IPS DF 19.7 (cell line): Measurements from ENCODE around the gene CORO7.
"Not testable (repeated sequence)": the region's sequence is repeated elsewhere in the genome, so short reads cannot be mapped to it uniquely, and the experiment has no call there.

ENCODE experiments used
- DNase-seq: peaks from one replicate; pipeline ENCODE4 v3.0.0-alpha.2; 2013; ENCODE audit warnings: low read depth, low spot score

Gene CORO7

DNA sequence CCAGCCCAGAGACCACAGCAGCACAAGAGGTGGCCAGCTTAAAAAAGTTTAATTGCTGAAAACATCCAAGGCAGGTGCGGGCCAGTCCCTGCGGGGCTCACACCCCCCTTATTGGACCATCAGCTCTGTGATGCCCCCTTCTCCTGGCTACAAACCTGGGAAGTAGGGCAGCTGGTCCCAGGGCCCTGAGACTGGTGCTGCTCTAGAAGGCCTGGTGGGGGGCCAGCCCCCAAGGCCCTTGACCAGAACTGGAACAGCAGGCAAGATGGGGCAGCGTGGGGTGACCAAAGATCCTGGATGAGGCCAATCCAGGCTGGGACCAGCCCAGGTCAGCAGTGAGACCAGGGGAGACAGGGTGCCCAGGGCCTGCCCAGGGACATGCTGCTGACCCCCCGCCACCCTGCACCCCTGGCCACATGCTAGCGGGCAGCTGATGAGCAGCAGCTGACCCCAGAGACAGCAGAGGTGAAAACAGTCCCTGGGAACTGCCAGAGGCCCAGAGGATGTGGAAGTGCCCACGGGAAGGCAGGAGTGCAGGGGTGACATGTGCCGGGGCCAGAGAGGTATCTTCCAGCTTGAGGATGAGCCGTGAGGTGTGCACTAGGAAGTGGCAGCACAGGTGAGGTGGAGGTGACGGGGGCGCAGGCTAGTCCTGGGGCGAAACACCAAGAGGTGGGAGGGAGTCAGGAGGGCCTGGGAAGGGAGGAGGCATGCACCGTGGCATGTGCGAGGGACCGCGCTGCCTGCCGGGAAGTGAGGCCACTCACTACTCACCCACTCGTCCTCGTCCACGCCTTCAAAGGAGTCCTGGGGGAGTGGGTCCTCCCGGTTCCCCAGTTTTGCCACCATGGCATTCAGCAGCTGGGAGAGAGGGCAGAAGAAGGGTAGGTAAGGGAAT lies 61.6 kb downstream of the CORO7 start:
- DNase-seq, result no peak

DNA sequence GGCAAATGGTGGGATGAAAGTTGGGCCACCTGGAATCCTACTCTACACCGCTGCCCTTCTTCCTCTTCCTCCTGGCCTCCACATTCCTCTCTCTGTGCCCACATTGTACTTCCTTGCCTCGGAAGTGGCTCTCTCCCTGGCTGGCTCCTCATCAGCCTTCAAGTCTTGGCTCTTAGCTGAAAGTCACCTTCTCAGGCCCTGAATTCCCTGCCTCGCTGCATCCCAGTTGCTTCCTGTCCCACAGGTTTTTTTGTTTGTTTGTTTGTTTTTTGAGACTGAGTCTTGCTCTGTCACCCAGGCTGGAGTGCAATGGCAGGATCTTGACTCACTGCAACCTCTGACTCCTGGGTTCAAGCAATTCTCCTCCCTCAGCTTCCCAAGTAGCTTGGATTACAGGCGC lies 62.7 kb downstream of the CORO7 start:
- no peak for DNase-seq

DNA sequence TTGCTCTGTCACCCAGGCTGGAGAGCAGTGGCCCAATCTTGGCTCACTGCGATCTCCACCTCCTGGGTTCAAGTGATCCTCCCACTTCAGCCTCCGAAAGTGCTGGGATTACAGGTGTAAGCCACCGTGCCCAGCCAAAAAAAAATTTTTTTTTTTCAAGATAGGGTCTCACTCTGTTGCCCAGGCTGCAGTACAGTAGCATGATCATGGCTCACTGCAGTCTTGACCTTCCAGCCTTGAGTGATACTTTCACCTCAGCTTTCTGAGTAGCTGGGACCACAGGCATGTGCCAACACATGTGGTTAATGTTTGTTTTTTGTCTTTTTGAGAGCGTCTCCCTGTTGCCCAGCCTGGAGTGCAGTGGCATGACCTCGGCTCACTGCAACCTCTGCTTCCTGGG lies 63.6 kb downstream of the CORO7 start:
- DNase-seq, result no peak

DNA sequence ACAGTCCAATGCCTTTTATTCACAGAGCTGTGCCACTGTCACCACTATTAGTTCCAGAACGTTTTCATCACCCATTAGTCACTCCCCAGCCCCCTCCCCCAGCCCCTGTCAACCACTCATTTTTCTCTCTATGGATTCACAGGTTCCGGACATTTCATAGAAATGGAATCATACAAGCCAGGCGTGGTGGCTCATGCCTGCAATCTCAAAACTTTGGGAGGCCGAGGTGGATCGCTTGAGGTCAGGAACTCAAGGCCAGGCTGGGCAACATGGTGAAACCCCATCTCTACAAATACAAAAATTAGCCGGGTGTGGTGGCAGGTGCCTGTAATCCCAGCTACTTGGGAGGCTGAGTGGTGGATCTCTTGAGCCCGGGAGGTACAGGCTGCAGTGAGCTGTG lies 64.5 kb downstream of the CORO7 start:
- DNase-seq, result no peak

DNA sequence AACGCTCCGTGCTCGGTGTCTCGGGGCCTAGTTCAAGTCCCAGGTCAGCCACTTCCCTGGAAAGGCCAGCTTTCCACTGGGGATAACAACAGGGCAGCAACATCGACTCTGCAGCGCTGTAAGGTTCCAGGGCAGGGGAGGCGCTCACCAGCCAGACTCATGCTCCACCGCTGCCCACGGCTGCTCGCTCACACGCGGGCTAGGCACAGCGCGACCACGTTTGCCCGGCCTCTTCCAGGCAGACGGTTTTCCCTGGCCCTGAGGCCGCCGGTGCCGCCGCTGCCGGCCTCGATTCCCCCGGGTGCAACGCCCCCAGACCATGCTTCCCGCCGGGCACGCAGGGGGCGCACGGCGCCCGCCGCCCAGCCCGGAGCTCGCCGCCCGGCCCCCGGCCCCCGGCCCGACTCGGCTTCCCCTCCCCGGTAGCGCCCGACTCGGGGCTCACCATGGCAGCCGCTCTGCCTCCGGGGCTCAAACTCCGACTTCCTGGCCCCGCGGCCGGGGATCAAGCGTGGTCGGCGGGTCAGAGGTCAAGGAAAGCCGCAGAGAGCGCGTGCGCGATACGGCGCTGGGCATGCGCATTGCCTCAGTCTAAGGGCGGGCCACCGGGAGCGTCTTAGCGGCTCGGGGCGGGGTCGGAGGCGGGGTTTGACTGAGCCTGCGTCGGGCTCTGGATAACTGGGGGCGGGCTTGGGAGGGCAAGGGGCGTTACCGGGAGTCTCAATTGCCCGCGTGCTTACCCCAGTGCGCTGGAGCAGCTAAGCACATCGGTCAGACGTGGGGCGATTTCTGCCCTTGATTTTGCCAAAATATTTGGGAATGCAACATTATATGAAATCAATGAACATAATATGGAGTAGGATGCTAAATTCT lies 65.4 kb downstream of the CORO7 start, which contains the start of gene PAM16:
Gene PAM16 (minus strand): TSS at position 535 of the 873 bp plus-strand sequence. CDS start 87 bp downstream, at position 448.
- DNase-seq, result peak; percentile 70

DNA sequence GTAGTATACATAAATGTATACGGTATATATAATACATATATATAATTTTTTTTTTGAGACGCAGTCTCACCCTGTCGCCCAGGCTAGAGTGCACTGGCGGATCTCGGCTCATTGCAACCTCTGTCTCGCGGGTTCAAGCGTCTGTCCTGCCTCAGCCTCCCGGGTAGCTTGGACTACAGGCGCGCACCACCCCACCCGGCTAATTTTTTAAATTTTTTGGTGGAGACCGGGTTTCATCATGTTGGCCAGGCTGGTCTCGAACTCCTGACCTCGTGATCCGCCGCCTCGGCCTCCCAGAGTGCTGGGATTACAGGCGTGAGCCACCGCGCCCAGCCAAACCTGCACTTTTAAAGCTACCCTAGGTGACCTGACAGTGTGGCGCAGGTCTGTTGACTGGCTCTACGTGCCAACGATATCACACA lies 66.0 kb downstream of the CORO7 start:
- no peak for DNase-seq

DNA sequence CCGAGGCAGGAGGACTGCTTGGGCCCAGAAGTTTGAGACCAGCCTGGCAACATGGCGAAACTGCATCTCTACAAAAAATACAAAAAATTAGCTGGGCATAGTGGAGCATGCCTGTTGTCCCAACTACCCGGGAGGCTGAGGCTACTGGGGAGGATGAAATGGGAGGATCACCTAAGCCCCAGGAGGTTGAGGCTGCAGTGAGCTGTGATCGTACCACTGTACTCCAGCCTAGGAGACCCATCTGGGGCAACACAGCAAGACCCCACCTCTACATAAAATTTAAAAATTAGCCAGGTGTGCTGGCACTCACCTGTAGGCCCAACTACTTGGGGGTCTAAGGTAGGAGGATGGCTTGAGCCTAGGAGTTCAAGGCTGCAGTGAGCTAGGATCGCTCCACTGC lies 67.1 kb downstream of the CORO7 start:
- DNase-seq, result no peak

DNA sequence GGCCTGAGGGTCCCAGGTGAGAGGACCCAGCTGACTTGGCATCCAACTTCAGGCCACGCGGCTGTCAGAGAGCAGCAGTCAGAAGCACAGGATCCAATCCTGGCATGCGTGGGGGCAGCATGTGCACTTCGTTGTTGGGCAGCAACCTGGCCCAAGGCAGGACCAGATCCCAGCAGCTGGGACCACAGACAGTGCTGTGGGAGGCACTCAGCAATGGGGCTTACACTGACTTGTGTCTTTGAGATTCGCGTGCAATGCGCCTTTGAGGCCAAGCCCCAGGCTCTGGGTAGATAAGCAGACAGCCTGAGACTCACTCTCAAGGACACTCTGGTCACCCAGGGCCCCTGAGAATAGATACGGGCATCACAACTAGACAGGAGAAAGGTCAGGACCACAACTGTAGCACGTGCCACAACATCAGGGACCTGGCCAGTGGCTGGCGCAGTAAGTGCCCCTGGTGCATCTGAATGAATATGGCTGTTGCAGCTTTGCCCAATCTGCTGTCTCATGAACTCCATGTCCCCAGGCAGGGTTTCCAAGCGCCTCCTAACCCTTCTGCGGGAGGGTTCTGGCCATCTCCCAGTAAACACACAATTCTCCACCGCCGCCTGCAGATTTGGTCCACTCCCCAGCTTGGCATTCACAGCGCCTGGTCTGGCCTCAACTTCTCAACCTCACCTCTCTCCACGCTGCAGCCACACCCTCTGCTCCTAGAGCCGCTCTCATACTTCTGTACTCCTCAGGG lies 68.5 kb downstream of the CORO7 start:
- DNase-seq, result no peak

DNA sequence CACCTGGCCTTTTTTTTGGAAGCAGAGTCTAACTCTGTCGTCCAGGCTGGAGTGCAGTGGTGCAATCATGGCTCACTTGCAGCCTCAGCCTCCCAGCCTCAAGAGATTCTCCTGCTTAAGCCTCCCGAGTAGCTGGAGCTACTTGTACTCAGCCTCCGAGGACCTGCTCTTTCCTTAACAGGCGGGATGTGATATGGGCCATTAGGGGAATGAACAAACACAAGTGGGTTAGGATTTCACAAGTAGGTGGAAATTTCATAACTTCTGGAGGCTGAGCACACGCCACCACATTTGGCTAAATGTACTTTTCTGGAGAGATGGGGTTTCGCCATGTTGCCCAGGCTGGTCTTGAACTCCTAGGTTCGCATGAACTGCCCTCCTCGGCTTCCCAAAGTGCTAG lies 69.4 kb downstream of the CORO7 start:
- DNase-seq, result no peak

DNA sequence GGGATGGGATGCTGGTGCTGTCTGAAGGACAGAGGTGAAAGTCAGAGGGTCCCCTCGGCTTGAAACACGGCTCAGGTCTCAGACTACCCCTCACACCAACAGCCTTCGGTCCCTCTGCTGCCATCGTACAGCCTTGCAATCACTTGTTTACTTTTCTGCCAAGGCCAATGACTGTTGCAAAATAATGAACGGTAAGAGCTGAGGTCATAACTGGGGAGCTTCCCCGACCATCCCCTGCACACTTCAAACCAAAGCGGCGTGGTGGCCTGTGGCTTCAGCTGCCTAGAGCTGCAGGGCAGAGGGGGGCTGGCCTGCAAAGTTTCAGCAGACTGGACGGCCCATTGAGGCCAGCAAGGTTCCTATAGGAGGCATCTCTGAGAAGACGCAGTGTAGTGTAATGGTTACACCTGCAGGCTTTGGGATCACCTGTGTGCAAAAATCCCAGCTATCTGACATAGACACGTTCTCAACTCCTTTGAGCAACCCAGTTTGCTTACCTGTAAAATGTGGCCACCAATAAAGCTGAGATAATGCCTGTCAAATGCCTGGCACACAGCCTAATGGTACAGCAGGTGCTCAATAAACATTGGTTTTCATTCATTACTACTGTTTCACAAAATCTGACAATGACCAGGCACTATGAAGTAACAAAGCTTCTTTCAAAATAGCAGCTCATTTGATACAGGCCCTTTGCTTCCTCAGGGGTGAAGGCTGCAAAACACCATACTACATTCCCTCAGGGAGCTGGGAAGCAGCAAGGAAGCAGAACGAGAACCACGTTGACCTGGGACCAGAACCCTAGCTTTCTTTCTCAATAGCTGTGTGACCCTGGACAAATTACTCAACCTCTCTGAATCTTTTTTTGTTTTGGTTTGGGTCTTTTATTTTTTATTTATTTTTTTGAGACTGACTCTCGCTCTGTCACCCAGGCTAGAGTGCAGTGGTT lies 70.3 kb downstream of the CORO7 start:
- no peak for DNase-seq

DNA sequence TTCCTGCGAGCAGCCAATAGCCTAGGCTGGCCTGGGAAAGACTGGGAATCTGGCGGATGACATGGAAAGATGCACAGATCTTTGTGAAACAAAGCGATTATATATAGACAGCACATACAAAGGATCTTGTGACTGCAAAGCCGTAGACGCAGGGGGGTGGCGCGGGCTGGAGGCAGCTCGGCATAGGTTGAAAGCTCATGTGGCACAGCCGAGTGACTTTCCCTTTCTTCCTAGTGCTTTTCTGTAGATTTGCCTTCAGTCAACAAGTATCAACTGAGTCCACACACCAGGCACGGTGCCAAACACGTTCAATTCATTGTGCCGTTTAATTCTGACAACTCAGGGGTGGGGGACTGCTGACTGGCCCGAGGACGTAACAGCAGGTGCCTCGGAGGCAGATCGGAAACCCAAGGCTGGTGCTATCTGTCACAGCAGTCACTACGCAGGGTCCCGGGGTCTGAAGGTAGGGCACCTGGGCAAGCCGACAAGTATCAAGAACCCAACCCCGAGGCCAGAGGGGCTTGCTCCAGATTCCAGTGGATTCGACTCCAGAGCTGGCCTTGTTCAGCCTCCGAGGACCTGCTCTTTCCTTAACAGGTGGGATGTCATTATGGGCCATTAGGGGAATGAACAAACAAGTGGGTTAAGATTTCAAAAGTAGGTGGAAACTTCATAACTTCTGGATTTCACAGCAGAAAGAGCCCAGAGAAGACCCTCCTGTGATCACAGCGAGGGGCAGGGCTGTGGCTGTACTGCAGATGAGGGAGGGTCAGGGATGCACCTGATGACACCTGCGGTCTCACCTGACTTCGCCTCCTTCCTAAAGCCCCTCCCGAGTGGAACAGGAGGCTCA lies 71.2 kb downstream of the CORO7 start:
- no peak for DNase-seq

DNA sequence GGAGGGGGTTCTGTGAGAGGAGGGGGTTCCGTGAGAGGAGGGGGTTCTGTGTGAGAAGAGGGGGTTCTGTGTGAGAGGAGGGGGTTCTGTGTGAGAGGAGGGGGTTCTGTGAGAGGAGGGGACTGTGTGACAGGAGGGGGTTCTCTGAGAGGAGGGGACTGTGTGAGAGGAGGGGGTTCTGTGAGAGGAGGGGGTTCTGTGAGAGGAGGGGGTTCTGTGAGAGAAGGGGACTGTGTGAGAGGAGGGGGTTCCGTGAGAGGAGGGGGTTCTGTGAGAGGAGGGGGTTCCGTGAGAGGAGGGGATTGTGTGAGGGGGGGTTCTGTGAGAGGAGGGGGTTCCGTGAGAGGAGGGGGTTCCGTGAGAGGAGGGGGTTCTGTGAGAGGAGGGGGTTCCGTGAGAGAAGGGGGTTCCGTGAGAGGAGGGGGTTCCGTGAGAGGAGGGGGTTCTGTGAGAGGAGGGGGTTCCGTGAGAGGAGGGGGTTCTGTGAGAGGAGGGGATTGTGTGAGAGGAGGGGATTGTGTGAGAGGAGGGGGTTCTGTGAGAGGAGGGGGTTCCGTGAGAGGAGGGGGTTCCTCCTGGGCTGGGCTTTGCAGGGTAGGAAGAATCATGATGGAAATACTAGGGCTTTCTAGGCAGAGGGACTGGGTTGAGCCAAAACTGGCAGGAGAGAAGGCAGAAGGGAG lies 72.0 kb downstream of the CORO7 start:
- DNase-seq, result not testable (repeated sequence)

DNA sequence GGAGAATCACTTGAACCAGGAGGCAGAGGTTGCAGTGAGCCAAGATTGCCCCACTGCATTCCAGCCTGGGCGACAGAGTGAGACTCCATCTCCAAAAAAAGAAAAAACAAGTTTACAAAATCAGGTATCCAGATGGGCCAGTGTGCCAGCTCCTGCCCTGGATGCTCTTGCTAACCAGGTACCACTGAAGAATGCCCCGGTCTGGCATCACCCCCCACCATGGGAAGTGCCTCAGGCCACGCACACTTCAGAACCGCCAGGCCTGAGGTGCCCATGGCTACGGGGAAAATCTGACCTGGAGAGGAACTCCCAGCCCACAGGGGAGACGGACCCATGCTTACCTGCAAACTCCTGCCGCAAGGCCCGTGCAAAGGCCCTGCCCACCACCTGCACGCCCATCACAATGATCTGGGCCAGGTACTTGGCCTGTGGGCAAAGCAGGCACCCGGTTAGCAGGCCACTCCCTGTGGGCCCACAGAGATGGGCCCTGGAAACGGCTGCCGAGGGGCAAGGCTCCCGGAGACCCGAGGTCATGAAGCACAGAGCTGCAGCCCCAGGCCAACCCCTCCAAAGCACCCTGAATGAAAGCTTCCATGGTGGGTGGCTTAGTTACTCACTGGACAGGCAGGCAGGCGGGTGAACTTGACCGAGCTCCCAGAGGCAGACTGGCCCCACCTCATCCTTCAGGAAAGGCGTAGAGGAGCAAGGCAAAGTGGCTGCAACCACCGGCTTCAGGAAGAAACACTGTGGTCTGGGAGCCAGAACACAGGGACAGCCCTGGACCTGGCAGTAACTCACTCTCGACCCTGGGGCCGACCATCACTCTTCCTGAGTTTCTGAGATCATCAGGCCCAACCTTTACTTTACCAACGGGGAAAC lies 73.3 kb downstream of the CORO7 start:
- DNase-seq, result no peak

DNA sequence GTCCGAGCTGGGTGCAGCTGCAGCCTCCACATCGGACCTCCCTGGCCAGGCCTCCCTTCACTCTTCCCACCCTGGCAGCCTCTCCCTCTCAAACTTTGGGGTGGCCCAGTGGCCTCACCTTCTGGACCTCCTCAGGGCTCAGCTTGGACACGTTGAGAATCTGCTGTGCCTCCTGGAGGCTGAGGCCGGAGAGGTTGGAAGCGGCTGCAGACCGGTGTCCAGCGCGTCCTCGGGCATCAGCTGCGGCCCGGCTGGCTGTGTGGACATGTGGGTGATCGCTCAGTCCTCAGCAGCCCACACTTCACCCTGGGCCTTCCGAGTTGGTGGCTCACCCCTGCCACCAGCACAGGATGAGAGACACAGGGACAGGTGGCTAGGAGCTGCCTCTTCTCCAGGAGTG lies 75.1 kb downstream of the CORO7 start:
- no peak for DNase-seq

DNA sequence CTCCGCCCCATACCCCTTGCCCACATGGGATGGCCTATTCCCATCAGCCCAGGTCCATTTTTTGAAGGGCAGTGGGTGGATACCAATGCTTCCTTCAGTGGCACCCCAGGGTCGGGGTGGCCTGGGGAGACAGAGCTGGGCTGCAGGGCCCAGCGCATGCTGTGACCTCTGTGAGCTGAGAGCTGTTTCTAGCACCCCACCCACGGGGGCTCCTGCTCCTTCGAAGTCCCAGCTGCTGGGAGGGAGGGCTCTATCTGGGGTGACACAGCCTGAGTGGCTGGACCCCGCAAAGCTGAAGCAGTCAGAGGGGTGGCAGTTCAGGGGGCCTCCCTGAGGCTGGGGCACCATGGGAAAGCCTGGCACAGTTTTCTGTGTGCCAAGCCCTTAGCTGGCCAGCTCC lies 76.0 kb downstream of the CORO7 start:
- DNase-seq, result no peak

DNA sequence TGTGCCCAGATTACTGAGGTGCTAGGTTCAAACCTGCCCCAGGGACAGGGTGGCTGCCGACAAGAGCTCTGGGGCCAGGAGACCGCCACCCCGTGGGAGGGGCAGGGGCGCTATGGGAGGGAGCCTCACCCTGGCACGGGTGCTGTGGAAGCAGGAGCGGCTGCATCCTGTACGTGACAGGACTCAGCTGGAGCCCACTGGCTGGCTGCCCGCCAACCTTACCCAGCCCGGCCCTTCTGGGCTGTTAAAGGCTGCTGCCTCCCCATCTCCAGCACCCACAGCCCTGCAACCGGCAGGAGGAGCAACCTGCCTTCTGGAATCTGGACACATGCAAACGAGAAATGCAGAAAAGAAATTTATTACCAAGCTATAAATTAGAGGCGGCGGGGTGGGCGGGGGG lies 76.5 kb downstream of the CORO7 start:
- DNase-seq, result no peak

DNA sequence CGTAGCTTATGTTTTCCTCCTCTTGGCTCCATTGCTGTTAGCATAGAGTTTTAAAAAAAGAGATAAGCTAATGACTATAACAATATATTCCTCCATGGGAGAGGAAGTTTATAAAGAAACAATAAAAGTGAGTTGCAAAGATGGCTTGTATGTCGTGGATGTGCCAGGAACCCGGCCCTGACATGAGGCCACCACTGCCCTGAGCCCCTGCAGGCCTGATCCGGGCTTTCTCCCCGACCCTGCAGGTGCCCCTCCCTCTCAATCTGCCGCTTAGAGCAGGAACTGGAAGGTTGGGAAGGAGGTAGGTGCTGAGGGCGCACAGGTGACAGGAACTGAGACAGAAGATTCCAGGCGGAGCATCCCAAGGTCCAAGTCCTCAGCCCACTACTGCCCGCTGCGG lies 76.9 kb downstream of the CORO7 start:
- DNase-seq, result no peak

DNA sequence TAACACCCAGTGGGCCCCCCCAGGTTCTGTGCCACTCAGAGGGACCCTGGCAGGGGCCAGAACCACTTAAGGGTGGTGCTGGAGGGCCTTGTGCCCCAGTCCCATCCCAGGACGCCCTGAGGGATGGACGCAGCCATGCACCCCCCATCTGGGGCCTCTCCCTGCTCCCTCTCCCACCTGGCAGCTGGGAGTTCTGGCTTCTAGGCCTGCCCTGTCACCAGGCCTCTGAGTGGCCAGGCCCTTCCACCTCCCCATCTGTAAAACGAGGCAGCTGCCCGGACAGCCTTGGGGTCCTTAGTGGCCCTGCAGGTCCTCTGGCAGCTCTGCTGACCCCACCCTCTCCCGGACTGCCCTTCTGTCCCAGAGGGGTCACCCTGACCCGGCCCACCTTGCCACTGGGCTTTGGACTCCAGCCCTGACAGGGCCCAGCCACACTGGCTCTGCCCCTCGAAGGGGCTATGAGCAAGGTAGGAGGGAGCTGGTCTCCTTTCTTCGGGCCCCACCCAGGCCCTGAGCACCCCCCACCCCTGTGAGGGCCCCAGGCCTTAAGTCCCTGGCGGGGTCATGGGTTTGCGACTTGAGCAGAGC lies 77.6 kb downstream of the CORO7 start:
- no peak for DNase-seq
